Astrocyte of the cerebellum (primary cell): Measurements from ENCODE around the gene OR6X1.
"Not testable (repeated sequence)": the region's sequence is repeated elsewhere in the genome, so short reads cannot be mapped to it uniquely, and the experiment has no call there.

Source experiments
- DNase-seq: peaks from one replicate; pipeline ENCODE4 v3.0.0-alpha.2; 2011; ENCODE audit warnings: low read depth
- H3K4me3 ChIP-seq: 2 replicates; pipeline ENCODE4 v1.5.1; 2011; ENCODE audit warnings: mild to moderate bottlenecking, low read depth, low read length, moderate library complexity
- in situ Hi-C: cut with HindIII; loops from 2 replicates; pipeline ENCODE4 v1.10.0; 2017; ENCODE audit warnings: low sequenced_read_pairs
- TF ChIP-seq, protein P1 (sequence below): IDR thresholded peaks from 2 replicates; pipeline ENCODE4 v1.5.1; 2012; ENCODE audit warnings: low read length, low read depth, moderate library complexity, mild to moderate bottlenecking; ENCODE audit errors: missing control alignments

The OR6X1 gene

DNA sequence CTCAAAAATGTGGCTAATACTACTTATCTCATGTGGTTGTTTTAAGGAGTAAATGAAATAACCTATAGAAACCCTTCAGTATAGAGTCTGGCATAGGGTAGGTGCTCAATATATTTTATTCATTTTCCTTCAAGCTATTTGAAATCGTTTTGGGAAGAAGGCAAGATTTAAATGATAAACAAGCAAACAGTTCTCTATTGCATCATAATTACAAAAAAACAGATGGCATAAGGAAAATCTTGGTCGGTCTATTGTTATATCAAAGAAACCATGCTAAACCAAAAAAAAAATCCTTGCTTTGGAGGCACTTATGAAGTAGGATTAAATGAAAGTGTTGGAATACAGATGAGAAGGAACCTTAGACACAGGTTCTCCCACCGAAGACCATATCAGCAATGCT is 17.5 kb downstream of the OR6X1 start:
- TF ChIP-seq, protein P1, sequence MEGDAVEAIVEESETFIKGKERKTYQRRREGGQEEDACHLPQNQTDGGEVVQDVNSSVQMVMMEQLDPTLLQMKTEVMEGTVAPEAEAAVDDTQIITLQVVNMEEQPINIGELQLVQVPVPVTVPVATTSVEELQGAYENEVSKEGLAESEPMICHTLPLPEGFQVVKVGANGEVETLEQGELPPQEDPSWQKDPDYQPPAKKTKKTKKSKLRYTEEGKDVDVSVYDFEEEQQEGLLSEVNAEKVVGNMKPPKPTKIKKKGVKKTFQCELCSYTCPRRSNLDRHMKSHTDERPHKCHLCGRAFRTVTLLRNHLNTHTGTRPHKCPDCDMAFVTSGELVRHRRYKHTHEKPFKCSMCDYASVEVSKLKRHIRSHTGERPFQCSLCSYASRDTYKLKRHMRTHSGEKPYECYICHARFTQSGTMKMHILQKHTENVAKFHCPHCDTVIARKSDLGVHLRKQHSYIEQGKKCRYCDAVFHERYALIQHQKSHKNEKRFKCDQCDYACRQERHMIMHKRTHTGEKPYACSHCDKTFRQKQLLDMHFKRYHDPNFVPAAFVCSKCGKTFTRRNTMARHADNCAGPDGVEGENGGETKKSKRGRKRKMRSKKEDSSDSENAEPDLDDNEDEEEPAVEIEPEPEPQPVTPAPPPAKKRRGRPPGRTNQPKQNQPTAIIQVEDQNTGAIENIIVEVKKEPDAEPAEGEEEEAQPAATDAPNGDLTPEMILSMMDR, result no peak
- H3K4me3 ChIP-seq, result no peak overlapping the region
- no peak for DNase-seq
- in situ Hi-C loops, result no loop called here

DNA sequence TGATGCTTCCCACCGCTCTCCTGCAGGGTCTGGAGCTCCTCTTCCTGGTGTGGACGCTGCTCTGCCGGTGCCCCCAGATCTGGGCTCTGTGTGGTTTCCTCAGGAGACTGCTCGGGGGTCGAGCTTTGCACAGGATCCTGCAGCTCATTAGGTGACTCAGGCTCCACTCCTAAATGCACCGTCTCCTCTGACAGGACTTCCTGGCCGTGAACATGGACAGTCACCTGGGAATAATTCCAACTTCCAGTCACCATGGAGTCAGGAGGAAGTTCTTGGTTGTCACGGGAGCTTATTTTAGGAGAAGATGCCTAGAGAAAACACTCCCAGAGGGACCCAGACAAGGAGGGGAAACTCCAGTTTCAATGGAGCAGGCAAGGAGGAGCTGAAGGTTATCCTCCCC is 24.7 kb downstream of the OR6X1 start:
- in situ Hi-C loops, result no loop called here
- DNase-seq, result no peak

DNA sequence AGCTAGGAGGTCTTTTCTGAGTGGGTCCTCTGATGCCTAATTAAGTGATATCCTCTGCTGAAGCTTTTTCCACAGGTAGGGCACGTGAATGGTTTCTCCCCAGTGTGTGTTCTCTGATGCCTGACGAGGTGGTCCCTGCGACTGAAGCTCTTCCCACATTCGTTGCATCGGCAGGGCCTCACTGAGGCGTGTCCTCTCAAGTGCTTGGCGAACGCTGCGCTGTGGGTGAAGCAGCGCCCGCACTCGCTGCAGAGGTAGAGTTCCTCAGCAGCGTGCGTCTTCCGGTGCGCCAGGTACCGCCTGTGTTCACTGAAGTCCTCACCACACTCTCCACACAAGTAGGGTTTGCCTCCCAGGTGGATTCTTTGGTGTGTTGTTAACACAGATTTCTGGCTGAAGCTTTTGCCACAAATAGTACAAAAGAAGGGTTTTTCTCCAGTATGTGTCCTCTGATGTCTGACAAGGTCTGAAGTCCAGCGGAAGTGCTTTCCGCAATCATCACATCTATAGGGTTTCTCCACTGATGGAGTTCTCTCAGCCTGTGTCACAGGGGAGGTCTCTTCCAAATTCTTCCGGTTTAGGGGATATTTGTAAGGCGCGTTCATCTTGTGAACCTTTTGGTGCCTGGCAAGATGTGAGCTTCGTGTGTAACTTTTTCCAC is 28.2 kb downstream of the OR6X1 start:
- no peak for DNase-seq
- no peak overlapping the region for H3K4me3 ChIP-seq
- TF ChIP-seq, protein P1, result no peak
- in situ Hi-C loops, result no loop called here

More for the DNA sequence above, 24.7 kb downstream of the OR6X1 start:
- H3K4me3 ChIP-seq, result no peak overlapping the region
- TF ChIP-seq, protein P1, result no peak

DNA sequence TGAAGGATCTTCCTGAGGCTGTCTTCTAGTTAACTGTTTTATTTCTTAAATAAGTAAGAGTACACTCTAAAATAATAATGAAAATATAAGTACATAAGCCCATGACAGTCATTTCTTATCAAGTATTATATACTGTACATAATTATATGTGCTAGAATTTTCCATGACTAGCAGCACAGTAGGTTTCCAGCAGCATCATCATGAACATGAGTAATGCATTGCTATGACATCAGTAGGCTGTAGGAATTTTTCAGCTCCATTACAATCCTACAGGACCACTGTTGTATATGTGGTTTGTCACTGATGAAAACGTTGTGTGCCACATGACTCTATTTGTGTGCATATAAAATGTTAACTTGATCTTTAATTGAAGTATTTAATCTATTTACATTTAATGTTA is 34.9 kb downstream of the OR6X1 start:
- no peak overlapping the region for H3K4me3 ChIP-seq
- in situ Hi-C loops, result no loop called here
- no peak for DNase-seq
- TF ChIP-seq, protein P1, result no peak

DNA sequence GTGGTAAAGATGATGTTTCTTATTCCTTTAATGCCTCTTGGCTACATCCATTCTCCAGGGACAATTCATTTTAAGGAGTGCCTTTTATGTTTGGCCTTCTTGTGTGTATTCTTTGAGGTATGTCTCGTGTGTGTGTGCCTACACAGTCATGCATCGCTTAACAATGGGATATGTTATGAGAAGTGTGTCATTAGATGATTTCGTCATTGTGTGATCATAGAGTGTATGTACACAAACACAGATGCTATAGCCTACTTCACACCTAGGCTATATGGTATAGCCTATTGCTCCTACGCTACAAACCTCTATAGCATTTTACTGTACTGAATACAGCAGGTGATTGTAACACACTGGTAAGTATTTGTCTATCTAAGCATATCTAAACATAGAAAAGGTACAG is 35.8 kb downstream of the OR6X1 start:
- in situ Hi-C loops, result no loop called here
- no peak for DNase-seq
- H3K4me3 ChIP-seq, result no peak overlapping the region
- TF ChIP-seq, protein P1, result no peak

DNA sequence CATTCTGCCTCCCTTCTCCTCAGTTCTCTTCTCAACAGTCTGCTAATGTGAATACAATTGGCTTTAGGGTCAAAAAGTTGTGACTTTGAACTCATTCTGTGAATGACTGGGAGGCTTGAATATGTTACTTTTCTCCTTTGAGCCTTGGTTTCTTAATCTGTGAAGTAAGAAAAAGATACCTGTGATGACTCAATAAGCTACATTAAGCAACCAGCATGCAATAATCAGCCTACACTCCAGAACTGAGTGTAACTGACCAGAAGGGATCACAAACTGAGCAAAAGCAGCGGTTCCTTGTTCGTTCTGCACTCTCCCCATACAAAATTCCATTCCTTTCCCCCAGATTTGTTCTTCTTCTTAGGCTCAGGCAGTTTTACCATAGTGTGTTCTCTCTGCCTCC is 36.3 kb downstream of the OR6X1 start:
- no peak overlapping the region for H3K4me3 ChIP-seq
- no peak for DNase-seq
- in situ Hi-C loops, result no loop called here
- TF ChIP-seq, protein P1, result no peak

DNA sequence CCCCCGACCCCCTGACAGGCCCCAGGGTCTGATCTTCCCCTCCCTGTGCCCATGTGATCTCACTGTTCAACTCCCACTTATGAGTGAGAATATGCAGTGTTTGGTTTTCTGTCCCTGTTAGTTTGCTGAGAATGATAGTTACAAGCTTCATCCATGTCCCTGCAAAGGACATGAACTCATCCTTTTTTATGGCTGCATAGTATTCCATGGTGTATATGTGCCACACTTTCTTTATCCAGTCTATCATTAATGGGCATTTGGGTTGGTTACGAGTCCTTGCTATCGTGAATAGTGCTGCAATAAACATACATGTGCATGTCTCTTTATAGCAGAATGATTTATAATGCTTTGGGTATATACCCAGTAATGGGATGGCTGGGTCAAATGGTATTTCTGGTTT is 41.7 kb downstream of the OR6X1 start:
- H3K4me3 ChIP-seq, in situ Hi-C loops, DNase-seq: not testable (repeated sequence)
